ENCODE results near the gene SPATA1. TPM values are rescaled to one million over a fixed set of nuclear protein-coding genes. Genes with fewer than 3 reads are reported as not detected.

Gene SPATA1
- total RNA-seq, 1 donor from 2014 or later: 0.81 TPM

DNA sequence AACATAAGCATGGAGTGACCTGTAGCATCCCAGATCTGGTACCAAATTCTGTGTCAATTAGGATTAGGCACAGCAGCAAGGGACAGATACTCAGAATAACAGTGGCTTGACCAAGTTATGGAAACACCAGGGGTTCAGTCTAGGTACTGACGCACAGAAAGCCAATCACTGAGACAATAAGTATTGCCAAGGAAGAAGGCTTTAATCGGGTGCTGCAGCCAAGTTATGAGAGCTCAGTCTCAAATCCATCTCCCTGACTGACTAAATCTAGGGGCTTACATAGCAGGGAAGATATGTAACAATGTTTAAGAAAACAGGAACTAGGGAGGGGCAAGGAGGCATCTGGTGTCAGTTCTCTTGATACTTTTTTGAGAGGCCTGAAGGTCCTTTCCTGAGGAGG lies 107.7 kb downstream of the SPATA1 start:
- intact Hi-C loops (cut with DNase I): no loop called here
- DNase-seq: no peak
- no peak for ATAC-seq (ENCODE audit: poor library complexity)

DNA sequence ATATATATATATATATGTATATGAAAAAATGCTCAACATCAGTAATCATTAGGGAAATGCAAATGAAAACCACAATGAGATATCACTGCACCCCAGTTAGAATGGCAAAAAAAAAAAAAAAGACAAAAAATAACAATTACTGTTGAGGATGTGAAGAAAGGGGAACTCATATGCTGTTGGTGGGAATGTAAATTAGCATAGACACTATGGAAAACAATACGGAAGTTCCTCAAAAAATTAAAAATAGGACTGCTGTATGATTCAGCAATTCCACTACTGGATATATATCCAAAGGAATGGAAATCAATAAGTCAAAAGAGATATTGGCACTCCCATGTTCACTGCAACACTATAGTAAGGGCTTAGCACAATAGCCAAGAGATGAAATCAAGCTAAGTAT lies 109.6 kb downstream of the SPATA1 start:
- DNase-seq: no peak
- intact Hi-C loops (cut with DNase I): no loop called here
- no peak for ATAC-seq (ENCODE audit: poor library complexity)

Other genes starting within 250 kb of the SPATA1 start
- gene SAMD13, start 204.7 kb upstream of the SPATA1 start, total RNA-seq: 0.73 TPM
- gene DNASE2B, start 107.9 kb upstream of the SPATA1 start, total RNA-seq: not detected
- 29.9 TPM for gene RPF1, start 27.1 kb upstream of the SPATA1 start, total RNA-seq
- gene GNG5, start 195 bp downstream of the SPATA1 start, total RNA-seq: 174 TPM
- 5.0 TPM for gene CTBS, start 68.1 kb downstream of the SPATA1 start, total RNA-seq
- gene SSX2IP, start 184.1 kb downstream of the SPATA1 start, total RNA-seq: 10.0 TPM